MCF 10A (cell line): ENCODE results near the gene CLDN1. TPM values are rescaled to one million over a fixed set of nuclear protein-coding genes. Genes with fewer than 3 reads are reported as not detected.

Experiments
- Bru-seq: library from RNA; stranded (reverse); fragments of 400-500 nt; gene quantifications from one replicate; lab custom pipeline; 2021; lab: Mats Ljungman, UMichigan
- BruChase-seq, 2 experiments: library from RNA; stranded (reverse); fragments of 400-500 nt; gene quantifications; one replicate each; lab custom pipeline; 2021; lab: Mats Ljungman, UMichigan
- BruUV-seq: library from RNA; stranded (reverse); fragments of 400-500 nt; replicated peaks from 2 replicates; lab custom pipeline; 2021; lab: Mats Ljungman, UMichigan
- CTCF ChIA-PET: fragments of 300-600 bp; sonication (Branson Sonifier 250); formaldehyde crosslinking; extraction: SDS; loops from one replicate; lab custom pipeline; 2021; ENCODE audit warnings: antibody characterized with exemption, inconsistent platforms; lab: Yijun Ruan, JAX
- POLR2A ChIA-PET: fragments of 300-600, 350-650 bp; sonication (Branson Sonifier 250); formaldehyde crosslinking; extraction: SDS; loops from one replicate; lab custom pipeline; 2020; ENCODE audit warnings: antibody characterized with exemption, inconsistent platforms; lab: Yijun Ruan, JAX
- DNase-seq: peaks from one replicate; pipeline ENCODE4 v3.0.0-alpha.2; 2018; ENCODE audit not compliant: unreplicated experiment
- H3K27ac Mint-ChIP-seq: one replicate; pipeline ENCODE4 v1.8.0; 2022; ENCODE audit warnings: mild to moderate bottlenecking, low read depth, mixed read lengths; ENCODE audit not compliant: unreplicated experiment
- H3K27me3 Mint-ChIP-seq: one replicate; pipeline ENCODE4 v1.8.0; 2022; ENCODE audit warnings: mixed read lengths; ENCODE audit not compliant: insufficient read depth, unreplicated experiment
- H3K36me3 Mint-ChIP-seq: one replicate; pipeline ENCODE4 v1.8.0; 2022; ENCODE audit warnings: mild to moderate bottlenecking, moderate library complexity, mixed read lengths; ENCODE audit not compliant: insufficient read depth, unreplicated experiment
- H3K4me1 Mint-ChIP-seq: one replicate; pipeline ENCODE4 v1.8.0; 2022; ENCODE audit warnings: mixed read lengths; ENCODE audit not compliant: insufficient read depth, unreplicated experiment
- H3K4me3 Mint-ChIP-seq: one replicate; pipeline ENCODE4 v1.8.0; 2022; ENCODE audit warnings: mild to moderate bottlenecking, moderate library complexity, mixed read lengths; ENCODE audit not compliant: unreplicated experiment
- H3K9me3 Mint-ChIP-seq: one replicate; pipeline ENCODE4 v1.8.0; 2022; ENCODE audit warnings: mixed read lengths; ENCODE audit not compliant: unreplicated experiment
- intact Hi-C: fragments of 100-400 bp; cut with micrococcal nuclease; formaldehyde crosslinking; loops from 2 replicates; pipeline ENCODE4 v1.14.1; 2022
- long read RNA-seq: library from polyadenylated mRNA; stranded (forward); transcript quantifications from one replicate; pipeline ENCODE4 v2.0.0, GENCODE V29; 2022
- total RNA-seq: library from RNA; stranded (reverse); gene quantifications from 2 replicates; pipeline ENCODE4 v1.2.3, GENCODE V29; 2022
- TF ChIP-seq, protein P1 (sequence below): fragments of 200-600 bp; IDR thresholded peaks from one replicate; pipeline ENCODE4 v1.8.0; 2022; ENCODE audit warnings: antibody characterized with exemption, mild to moderate bottlenecking; ENCODE audit not compliant: unreplicated experiment

The CLDN1 gene
- total RNA-seq: 197 and 263 TPM in 2 replicates
- percentile 99 among the genes with signal in this experiment for Bru-seq, nascent RNA
- percentile 100 among the genes with signal in this experiment for BruChase-seq, experiment 1, labeled RNA remaining after a 6-hour chase
- percentile 99 among the genes with signal in this experiment for BruChase-seq, experiment 2, labeled RNA remaining after a 2-hour chase
- long read RNA-seq, transcript CLDN1-201 (4 exons, 3,481 nt): major isoform, 157 of 189 reads
- long read RNA-seq, partial matches to known transcripts: 2 of 189 reads
- long read RNA-seq, other reads (novel, unspliced or antisense): 30 of 189 reads

DNA sequence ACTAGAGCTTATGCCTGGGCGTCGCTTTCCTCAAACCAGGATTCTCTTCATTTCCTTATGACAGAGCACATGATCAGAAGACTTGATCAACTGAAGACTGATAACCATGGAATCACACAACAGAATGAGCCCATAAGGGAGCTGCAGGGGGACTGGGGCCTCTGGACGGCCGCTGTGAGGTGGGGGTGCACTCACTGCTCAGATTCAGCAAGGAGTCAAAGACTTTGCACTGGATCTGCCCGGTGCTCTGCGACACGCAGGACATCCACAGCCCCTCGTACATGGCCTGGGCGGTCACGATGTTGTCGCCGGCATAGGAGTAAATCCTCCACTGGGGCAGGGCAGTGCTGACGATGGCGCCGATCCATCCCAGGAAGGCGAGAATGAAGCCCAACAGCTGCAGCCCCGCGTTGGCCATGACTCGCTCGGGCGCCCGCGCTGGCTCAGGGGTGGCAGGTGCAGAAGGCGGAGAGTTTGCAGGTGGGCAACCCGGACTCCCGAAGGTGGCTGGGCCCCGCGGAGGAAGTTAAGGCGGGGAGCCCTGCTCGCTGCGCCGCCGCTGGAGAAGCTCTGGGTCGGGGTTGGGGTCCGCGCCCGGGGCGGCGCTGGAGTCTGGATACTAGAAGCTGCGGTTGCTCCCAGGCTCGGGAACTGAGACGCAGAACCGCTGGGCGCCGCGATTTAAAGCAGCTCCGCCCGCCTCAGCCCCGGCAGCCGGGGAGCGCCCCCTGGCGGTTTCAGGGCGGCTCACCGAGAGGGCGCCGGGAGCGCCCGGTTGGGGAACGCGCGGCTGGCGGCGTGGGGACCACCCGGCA, at the start of gene CLDN1:
CLDN1 (minus strand) TSS at position 658 of the 815 bp plus-strand sequence; CDS start at position 418, 240 bp downstream.
- TF ChIP-seq, protein P1, sequence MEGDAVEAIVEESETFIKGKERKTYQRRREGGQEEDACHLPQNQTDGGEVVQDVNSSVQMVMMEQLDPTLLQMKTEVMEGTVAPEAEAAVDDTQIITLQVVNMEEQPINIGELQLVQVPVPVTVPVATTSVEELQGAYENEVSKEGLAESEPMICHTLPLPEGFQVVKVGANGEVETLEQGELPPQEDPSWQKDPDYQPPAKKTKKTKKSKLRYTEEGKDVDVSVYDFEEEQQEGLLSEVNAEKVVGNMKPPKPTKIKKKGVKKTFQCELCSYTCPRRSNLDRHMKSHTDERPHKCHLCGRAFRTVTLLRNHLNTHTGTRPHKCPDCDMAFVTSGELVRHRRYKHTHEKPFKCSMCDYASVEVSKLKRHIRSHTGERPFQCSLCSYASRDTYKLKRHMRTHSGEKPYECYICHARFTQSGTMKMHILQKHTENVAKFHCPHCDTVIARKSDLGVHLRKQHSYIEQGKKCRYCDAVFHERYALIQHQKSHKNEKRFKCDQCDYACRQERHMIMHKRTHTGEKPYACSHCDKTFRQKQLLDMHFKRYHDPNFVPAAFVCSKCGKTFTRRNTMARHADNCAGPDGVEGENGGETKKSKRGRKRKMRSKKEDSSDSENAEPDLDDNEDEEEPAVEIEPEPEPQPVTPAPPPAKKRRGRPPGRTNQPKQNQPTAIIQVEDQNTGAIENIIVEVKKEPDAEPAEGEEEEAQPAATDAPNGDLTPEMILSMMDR: peak; percentile 92
- Mint-ChIP-seq H3K27me3 (no peaks in the 10 kb centered on the region), H3K4me1 (peaks cover 51% of the 10 kb centered on the region), H3K27ac (peak within 1 kb of the TSS; percentile 96), H3K4me3 (peak within 1 kb of the TSS; percentile 95), H3K36me3 (peaks cover 34% of the 10 kb centered on the region), H3K9me3 (peaks cover 5% of the 10 kb centered on the region)
- peak; percentile 84 for DNase-seq
- ChIA-PET POLR2A (interaction anchor here (0.5 to 11.9 kb wide), 41 partner anchors 9 to 809 kb away, joined by 3 to 215 read pairs (median 6); partner anchors contain the start of genes IL1RAP and P3H2), CTCF (interaction anchor here (0.6 to 11.2 kb wide), 39 partner anchors 9 to 728 kb away, joined by 3 to 195 read pairs (median 5); no protein-coding TSS in a partner anchor)
- intact Hi-C loops: loop anchor here (1.0 to 5.0 kb wide), 8 partner anchors 62 to 361 kb away; partner anchors contain the start of gene P3H2
- BruUV-seq: no TSS peak

DNA sequence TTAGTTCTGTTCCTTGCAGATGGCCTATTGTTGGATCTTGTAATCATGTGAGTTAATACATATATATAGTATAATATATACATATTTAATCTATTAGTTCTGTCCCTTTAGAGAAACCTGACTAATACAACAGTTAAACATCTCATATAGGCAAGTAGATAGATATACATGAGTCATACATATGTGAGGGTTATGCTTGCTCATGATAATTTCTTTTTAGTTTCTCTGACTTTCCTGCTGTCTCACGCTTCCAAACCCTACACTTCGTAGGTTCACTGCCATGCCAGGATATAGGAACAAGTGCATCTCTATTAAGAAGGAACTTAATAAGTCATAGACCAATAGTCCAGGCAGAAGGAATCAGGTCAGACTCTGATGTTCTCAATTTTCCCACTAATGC, 48.9 kb upstream of the CLDN1 start:
- Mint-ChIP-seq H3K9me3 (no peaks in the 10 kb centered on the region), H3K4me1 (peaks cover 32% of the 10 kb centered on the region), H3K27me3 (no peaks in the 10 kb centered on the region), H3K27ac (peak overlapping the region; percentile 97), H3K36me3 (no peaks in the 10 kb centered on the region), H3K4me3 (no peak overlapping the region)
- no peak for DNase-seq
- POLR2A ChIA-PET: interaction anchor here (2.7 to 11.0 kb wide), 7 partner anchors 9 to 50 kb away, joined by 19 to 132 read pairs (median 58); partner anchors contain the start of gene CLDN1
- TF ChIP-seq, protein P1: no peak
- no TSS peak for BruUV-seq
- intact Hi-C loops: no loop called here
- CTCF ChIA-PET: interaction anchor here (1.4 to 3.3 kb wide), 3 partner anchors 8 to 49 kb away, joined by 4 to 21 read pairs (median 14); partner anchors contain the start of gene CLDN1

GRCh38 chr3:190370369-190370768, 48.1 kb upstream of the CLDN1 start:
- H3K4me1 Mint-ChIP-seq: peaks cover 40% of the 10 kb centered on the region
- intact Hi-C loops: no loop called here
- ChIA-PET POLR2A (interaction anchor here (0.7 to 7.3 kb wide), 17 partner anchors 10 to 409 kb away, joined by 3 to 119 read pairs (median 6); partner anchors contain the start of gene CLDN1), CTCF (interaction anchor here (0.7 to 2.6 kb wide), 7 partner anchors 9 to 146 kb away, joined by 3 to 14 read pairs (median 4); partner anchors contain the start of gene CLDN1)
- H3K9me3 Mint-ChIP-seq: peaks cover under 1% of the 10 kb centered on the region
- no TSS peak for BruUV-seq
- H3K27ac Mint-ChIP-seq: peak overlapping the region; percentile 97
- TF ChIP-seq, protein P1: no peak
- peak overlapping the region; percentile 12 for H3K4me3 Mint-ChIP-seq
- no peaks in the 10 kb centered on the region for H3K36me3 Mint-ChIP-seq
- H3K27me3 Mint-ChIP-seq: no peaks in the 10 kb centered on the region
- no peak for DNase-seq
